Left lobe of liver (tissue), 2 donors: ENCODE measurements around the gene SLITRK6. TPM values are rescaled to one million over a fixed set of nuclear protein-coding genes. Genes with fewer than 3 reads are reported as not detected.
"Not testable (repeated sequence)": the region's sequence is repeated elsewhere in the genome, so short reads cannot be mapped to it uniquely, and the experiment has no call there.

Experiments
- ATAC-seq: fragments of 200-7000 bp; cut with Tn5 transposase; one replicate; pipeline ENCODE4 v1.9.1; 2020; ENCODE audit warnings: mild to moderate bottlenecking, moderate library complexity
- DNase-seq: peaks from one replicate; pipeline ENCODE4 v3.0.0-alpha.2; 2020; ENCODE audit warnings: low spot score
- total RNA-seq: library from RNA; stranded (reverse); gene quantifications from one replicate; pipeline ENCODE4 v1.2.1, GENCODE V29; 2021
- donor health status: DM: no; HTN: no; CAD: no; lungs with moderate emphysema.
- donor health status: DM: no; HTN: yes; CAD: no.

The SLITRK6 gene, protein sequence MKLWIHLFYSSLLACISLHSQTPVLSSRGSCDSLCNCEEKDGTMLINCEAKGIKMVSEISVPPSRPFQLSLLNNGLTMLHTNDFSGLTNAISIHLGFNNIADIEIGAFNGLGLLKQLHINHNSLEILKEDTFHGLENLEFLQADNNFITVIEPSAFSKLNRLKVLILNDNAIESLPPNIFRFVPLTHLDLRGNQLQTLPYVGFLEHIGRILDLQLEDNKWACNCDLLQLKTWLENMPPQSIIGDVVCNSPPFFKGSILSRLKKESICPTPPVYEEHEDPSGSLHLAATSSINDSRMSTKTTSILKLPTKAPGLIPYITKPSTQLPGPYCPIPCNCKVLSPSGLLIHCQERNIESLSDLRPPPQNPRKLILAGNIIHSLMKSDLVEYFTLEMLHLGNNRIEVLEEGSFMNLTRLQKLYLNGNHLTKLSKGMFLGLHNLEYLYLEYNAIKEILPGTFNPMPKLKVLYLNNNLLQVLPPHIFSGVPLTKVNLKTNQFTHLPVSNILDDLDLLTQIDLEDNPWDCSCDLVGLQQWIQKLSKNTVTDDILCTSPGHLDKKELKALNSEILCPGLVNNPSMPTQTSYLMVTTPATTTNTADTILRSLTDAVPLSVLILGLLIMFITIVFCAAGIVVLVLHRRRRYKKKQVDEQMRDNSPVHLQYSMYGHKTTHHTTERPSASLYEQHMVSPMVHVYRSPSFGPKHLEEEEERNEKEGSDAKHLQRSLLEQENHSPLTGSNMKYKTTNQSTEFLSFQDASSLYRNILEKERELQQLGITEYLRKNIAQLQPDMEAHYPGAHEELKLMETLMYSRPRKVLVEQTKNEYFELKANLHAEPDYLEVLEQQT
- 0.58 TPM for total RNA-seq

DNA sequence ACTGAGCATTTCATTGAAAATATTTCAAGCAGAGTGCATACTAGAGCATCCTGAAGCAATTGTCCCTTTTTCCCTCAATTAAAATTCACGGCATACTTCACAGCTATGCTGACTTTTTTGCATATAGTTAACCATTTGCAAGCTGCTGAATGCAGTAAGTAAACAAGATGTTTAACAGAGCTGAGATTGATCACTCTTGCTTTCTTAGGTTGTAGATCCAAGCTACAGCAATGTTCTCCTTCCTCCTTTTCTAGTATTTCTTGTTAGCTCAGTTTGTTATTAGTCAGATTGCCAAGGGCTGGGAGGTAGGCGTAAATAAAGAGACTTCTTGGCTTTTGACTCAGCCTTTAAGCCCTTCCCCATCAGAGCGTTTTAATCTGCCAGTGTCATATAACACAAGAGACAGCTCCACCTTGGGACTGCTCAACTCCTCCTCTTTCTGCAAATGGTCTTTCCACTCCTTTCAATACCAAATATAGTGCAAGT is at the start of gene SLITRK6:
SLITRK6 (minus strand) TSS at position 323 of the 486 bp plus-strand sequence. CDS start 2,911 bp downstream, outside the sequence.
- DNase-seq (no peak), ATAC-seq (peak; percentile 23)

DNA sequence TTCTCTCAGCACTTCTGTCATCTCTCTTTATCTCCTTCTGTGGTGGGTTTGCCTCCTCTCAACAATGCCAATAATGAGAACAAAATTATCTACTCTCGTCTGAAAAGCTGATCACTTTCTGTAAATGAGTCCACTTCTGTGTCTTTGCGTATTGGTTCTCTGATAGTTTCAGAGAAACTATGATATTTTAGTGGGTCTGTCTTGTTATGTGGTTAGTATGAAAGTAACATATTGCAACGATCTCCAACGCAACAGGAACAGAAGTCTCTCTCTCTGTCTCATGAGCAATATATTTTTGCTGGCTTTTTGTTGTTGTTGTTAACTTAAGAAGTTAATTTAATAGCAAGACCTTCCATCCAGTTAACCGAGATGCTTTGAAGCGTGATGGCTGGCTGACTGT is 47.8 kb upstream of the SLITRK6 start:
- no peak for DNase-seq
- no peak for ATAC-seq

DNA sequence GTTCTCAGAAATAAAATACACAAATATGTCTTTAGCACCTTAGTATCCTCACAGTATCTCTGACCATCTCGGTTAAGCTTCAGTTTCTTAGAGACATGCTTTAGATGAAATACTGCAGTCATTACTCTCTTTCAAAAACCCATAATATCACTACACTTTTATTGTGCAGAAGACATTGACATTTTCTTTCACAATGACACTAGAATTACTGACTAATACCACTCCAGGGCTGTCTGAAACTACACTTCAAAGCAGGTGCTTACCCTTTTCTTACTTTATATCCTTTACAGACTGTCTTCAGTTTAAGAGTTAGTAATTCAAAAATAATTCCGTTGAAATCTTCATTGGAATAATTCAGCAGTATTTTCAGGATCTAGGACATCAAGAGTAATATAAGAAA is 42.2 kb upstream of the SLITRK6 start:
- ATAC-seq: no peak
- no peak for DNase-seq

DNA sequence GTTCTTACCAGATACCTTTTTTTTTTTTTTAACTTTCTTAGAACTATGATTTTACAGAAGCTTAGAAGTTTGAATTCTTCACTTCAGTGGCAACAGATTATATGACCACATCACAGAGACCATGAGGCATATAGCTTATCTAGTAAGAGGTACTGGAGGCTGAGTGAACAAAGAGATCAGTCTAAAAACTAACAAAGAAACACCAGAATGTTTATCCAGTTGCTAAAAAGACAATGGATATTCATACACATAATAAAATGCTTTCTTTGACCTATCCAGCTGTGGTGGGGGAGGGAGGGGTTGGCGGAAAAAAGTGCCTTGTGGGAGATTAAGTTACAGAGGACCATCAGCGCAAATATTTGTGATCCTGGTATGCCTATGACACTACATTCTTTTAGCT is 34.7 kb upstream of the SLITRK6 start:
- DNase-seq: no peak
- no peak for ATAC-seq

DNA sequence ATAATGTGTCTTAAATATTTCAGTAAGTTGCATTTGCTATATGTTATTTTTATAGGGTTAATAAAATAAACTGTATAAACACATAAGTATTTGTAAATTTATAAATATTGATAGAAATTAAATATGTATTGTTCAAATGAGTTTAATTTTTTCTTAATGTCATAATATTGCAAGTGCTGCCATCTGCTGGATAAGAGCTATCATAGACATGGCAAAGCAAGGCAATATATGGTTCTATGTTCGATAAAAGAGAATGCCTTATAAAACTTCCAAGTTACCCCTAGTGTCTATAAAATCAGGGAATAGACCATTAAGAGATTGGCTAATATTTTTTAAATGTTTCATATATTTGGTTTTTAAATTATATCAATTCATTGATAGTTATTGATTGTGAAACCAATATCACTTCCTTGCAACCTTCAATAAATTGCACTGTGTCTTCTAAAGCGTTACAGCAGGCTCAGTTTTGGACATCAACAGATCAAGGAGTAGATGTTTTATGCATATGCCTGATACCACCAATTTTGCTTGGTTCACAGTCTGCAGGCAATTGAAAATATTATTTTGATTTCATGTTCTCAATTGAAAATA is 29.0 kb upstream of the SLITRK6 start:
- ATAC-seq: peak; percentile 58
- DNase-seq: no peak

DNA sequence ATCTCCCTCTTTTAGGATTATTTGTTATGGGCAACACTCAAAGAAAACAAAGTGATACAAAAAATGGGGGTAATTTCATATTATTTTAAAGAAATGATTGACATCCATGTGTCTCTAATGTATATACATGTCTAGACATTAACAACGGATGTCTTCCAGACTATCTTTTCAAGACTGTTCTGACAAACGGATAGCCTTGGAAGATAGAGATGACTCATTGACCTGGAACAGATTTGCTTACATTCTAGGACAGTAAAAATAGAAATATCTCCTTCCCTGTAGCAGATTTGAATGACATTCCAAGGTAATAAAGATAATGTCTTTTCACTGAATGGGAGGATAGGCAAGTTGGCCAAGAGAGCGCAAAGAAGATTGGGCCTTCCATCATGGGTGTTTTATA is 26.2 kb upstream of the SLITRK6 start:
- ATAC-seq (no peak), DNase-seq (no peak)

DNA sequence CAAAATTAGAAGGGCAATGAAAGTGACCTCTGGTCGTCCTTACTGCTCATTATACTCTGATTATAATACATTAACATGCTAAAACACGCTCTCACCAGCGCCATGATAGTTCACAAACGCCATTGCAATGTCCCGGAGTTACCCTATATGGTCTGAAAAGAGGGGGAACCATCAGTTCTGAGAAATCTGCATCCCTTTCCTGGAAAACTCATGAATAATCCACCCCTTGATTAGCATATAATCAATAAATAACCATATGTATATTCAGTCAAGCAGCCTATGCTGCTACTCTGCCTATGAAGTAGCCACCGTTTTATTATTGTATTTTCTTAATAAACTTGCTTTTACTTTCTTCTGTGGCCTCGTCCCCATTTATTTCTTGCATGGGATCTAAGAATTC is 24.6 kb upstream of the SLITRK6 start:
- no peak for DNase-seq
- no peak for ATAC-seq

DNA sequence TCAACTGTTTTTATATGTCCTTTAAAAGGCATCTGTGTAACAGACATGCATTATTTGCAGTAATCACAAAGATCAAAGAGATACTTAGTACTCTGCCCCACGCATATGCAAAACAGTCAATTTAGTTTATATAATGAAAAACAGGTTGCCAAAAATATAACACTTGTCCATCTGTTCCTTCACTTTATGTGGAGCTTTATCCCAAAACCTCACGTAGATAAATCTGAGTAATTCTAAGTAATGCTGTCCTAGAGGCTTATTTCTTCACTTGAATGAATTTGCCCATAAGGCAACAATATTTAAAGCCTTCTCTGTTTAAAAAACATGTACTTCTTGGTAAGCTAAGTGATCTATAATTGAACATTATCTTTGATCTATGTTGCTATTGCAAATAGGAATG is 20.3 kb upstream of the SLITRK6 start:
- ATAC-seq (no peak), DNase-seq (no peak)

DNA sequence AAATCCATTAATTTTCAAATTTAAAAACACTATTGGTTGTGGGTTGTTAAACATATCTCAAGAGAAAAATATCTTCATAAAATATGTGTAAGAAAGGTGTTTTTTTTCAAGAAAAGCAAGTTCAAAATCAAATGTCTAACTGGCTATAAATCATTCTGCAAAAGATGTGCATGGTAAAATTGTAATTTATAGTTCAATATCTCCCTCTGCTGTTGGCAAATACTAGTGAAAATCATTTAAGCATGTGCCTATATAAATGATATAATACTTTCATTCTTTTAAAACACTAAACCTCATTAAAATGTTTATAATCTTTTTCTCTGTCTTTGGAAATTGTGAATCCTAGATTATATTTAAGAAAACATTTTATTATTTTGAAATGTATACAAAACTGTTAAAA is 17.2 kb upstream of the SLITRK6 start:
- no peak for ATAC-seq
- DNase-seq: no peak

DNA sequence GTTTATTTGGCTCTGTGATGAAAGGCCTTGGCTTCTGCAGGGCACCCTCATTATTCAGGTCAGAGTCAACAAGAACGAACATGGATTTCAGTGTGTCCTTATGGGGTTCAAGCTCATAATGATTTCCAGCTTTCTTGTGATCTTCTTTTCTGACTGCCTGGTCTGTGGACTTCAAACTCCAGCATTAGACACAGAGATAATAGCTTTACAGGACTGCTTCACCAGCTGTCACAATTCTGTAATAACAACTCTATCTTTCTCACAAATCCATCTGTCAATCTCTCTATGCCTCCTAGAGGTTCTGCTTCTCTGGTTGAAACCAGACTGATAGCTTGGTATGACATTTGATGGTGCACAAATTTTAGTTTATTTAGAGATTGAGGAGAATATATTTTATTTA is 13.1 kb upstream of the SLITRK6 start:
- no peak for ATAC-seq
- no peak for DNase-seq

DNA sequence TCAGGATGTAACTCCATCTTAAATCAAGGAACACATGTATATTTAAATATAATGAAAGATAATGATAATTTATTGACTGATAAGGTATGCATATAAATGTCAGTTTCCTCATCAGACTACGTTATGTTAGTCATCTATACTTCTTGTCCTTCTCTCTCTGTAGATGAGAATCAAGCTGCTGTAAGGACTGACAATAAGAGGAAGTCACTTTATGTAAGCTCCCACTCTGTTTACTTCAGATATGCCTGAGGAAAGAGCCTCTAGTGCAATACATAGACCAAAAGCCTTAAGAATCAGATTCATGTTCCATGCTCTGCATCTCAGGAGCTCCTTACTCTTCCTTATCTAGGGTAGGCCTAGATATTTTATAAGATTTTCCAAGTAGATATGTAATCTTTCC is 9.6 kb upstream of the SLITRK6 start:
- ATAC-seq (no peak), DNase-seq (no peak)

DNA sequence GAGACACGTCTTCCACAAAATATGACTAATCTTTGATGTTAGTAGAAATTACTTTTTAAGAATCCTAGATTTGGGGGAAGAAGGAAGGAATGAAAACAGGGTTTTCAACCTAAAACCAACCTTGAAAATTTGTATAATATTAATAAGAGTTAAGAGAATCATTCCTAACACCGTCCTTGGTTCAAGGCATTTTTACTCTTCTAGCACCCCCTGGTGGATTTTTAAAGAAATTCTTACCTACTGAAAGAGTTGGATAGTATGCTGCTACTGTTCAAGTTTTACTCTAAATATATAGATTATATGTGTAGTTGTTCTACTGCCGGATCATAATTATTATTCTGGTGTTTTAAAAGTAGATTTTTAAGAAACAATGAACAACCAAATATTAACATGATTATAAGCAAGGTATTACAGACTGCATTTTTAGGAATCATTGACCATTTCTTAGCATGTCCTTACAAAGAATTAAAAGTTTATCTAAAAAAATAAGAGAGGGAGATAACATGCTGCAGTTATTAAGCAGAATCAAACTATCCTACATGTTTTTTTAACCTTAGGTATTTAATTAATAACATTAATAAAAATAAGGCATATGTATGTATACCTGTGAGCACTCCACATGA is 7.4 kb upstream of the SLITRK6 start:
- DNase-seq: no peak
- ATAC-seq: peak; percentile 77

DNA sequence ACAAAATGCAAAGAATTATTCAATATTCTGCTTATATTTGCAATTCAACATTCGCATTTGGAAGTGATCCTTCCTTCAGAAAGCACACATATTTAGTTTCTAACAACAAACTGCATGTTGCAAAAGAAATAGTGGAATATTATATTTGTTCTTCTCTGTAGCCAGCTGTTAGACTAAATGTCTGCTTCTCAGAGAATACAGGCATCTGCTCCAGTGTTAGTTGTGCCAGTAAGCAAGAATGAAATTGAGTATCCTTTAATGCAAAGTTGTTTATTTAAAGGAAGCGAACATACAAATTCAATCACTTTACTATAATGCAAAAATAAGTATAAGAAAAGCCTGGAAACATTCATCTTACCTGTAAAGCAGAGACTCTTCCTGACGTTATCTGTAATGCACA is 663 bp downstream of the SLITRK6 start:
- DNase-seq (no peak), ATAC-seq (no peak)

DNA sequence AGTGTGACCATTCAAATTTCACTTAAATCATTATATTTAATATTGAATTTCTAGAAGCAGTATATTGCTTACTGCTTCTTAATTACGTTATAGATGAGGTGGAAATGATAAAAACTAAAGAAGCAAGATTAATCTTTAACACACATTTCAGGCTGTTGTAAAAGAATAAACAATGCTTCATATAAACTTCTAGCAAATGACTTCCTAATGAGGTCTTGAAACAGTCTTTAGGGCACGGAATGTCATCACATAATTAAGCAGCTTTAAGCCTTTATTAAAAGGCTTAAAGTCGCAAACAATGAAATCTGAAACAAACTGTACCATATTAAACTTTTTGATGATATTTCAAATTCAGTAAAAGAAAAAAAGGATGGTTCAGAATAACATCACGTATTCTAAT is 1.9 kb downstream of the SLITRK6 start:
- DNase-seq: no peak
- no peak for ATAC-seq

DNA sequence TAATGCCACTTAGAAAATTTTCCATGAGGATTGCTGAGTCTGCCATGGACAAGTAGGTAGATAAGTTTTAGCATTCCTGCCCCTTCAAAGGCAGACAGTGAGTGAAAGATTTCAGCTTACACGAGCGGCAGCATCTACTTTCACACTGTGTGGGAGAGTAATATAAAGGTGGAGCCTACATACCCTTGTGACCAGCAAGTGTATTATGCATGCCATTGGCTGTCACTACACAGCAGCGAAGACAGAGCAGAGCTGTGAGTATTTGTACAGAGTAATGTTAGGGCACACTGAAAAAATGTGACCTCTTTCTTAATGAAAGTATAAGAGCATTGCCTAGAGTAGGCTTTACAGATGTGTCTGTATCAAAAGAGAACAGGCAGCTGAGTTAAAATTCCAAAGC is 14.0 kb downstream of the SLITRK6 start:
- DNase-seq (no peak), ATAC-seq (no peak)

DNA sequence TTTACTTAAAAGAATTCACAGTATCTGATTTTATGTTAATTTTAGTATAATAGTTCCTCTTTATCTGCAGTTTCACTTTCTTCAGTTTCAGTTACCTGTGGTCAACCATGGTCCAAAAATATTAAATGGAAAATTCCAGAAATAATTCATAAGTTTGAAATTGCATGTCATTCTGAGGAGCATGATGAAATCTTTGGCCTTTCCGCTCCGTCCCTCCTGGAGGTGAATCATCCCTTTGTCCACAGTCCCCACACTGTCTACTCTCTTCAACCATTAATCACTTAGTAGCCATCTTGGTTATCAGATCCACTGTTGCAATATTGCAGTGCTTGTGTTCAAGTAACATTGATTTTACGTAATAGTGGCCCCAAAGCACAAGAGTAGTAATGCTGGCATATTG is 26.9 kb downstream of the SLITRK6 start:
- no peak for DNase-seq
- no peak for ATAC-seq

DNA sequence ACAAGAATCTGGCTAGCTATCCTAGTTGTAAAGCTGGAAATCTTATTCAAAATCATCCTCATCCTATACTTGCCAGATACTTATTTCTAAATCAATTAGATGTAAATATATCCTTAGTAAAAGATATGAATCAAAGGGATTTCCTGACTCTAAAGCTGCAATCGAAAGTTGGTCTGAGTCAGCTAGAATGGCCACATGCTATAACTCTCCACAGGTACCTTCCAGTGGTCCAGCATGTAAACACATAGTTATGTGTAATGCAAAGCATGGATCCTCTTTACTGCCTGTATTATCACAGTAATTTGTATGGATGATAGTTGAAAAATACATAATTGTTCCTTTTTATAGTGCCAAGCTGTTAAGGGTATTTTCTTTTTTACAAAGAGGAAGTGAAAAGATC is 27.4 kb downstream of the SLITRK6 start:
- DNase-seq (no peak), ATAC-seq (no peak)

DNA sequence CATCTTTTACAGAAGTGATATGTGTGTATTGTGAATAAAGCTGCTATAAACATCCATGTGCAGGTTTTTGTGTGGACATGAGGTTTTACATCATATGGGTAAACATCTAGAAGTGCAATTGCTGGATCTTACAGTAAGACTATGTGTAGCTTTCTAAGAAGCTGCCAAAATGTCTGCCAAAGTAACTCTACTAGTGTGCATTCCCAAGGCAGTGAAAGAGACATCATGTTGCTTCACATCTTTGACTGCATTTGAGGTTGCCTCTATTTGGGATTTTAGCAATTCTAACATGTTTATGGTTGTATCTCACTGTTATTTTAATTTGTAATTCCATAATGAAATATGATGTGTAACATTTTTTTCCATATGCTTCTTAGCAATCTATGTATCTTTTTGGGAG is 30.3 kb downstream of the SLITRK6 start:
- ATAC-seq (no peak), DNase-seq (no peak)

DNA sequence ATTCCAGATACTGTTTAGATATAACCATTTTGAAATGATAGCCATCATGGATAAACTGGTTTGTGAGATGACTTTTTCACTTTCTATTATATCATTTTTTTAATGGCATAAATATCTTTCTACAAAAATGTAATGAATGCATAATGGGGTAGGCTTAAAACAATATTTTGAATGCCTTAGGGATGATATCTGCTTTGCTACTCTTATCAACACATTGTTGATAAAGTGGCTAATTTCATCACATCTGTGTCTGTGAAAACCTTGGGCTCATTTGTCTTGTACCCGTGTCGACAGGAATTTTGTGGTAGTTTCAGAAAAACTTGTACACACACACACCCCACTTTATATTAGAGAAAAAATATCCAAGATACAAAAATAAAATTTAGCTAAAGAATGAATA is 44.1 kb downstream of the SLITRK6 start:
- no peak for ATAC-seq
- no peak for DNase-seq

DNA sequence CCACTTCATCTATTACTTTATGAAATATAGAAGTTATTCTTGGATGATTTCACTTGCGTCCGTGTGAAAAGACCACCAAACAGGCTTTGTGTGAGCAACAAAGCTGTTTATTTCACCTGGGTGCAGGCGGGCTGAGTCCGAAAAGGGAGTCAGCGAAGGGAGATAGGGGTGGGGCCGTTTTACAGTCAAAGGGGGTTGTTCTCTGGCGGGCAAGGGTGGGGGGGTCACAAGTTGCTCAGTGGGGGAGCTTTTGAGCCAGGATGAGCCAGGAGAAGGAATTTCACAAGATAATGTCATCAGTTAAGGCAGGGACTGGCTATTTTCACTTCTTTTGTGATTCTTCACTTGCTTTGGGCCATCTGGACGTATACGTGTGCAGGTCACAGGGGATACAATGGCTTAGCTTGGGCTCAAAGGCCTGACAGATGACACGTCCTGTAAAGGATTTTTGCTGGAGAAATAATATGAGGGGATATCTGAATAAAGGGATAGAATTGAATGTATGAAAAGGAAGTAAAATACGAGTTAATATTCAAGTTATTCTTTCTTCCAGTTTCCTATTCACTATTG is 55.9 kb downstream of the SLITRK6 start:
- not testable (repeated sequence) for DNase-seq, ATAC-seq
